Osteocyte (in vitro differentiated cells): Measurements from ENCODE around the gene REC8. TPM values are rescaled to one million over a fixed set of nuclear protein-coding genes. Genes with fewer than 3 reads are reported as not detected.

Experiments
- DNase-seq: peaks from one replicate; pipeline ENCODE4 v3.0.0; 2021; ENCODE audit warnings: mixed read lengths; ENCODE audit not compliant: unreplicated experiment; ENCODE audit errors: extremely low spot score
- H3K27ac Mint-ChIP-seq: one replicate; pipeline ENCODE4 v1.8.0; 2021; ENCODE audit warnings: mild to moderate bottlenecking, mixed read lengths; ENCODE audit not compliant: unreplicated experiment
- H3K27me3 Mint-ChIP-seq: one replicate; pipeline ENCODE4 v1.8.0; 2021; ENCODE audit warnings: mixed read lengths; ENCODE audit not compliant: unreplicated experiment
- H3K36me3 Mint-ChIP-seq: one replicate; pipeline ENCODE4 v1.8.0; 2021; ENCODE audit warnings: mixed read lengths; ENCODE audit not compliant: unreplicated experiment
- H3K4me1 Mint-ChIP-seq: one replicate; pipeline ENCODE4 v1.8.0; 2021; ENCODE audit warnings: mixed read lengths; ENCODE audit not compliant: unreplicated experiment
- H3K4me3 Mint-ChIP-seq: one replicate; pipeline ENCODE4 v1.8.0; 2021; ENCODE audit warnings: mild to moderate bottlenecking, moderate library complexity, mixed read lengths; ENCODE audit not compliant: unreplicated experiment
- H3K9me3 Mint-ChIP-seq: one replicate; pipeline ENCODE4 v1.8.0; 2021; ENCODE audit warnings: mixed read lengths; ENCODE audit not compliant: unreplicated experiment
- CTCF ChIP-seq: fragments of 200-600 bp; sonication (generic); IDR thresholded peaks from 2 replicates; pipeline ENCODE4 v1.5.0; 2021; ENCODE audit warnings: antibody characterized with exemption, mild to moderate bottlenecking, moderate library complexity
- total RNA-seq: library from RNA; stranded (reverse); gene quantifications from 2 replicates; pipeline ENCODE4 v1.2.1, GENCODE V29; 2021

The REC8 gene
- total RNA-seq, 1 donor from 2014 or later = 8.1 TPM

GRCh38 chr14:24204163-24205146 lies 32.6 kb downstream of the REC8 start:
- Mint-ChIP-seq H3K27ac (no peak overlapping the region), H3K36me3 (peaks cover 45% of the 10 kb centered on the region), H3K4me1 (no peaks in the 10 kb centered on the region), H3K9me3 (peaks cover 5% of the 10 kb centered on the region), H3K27me3 (no peaks in the 10 kb centered on the region), H3K4me3 (no peak overlapping the region)
- TF ChIP-seq CTCF = no peak
- DNase-seq = no peak

- H3K27ac Mint-ChIP-seq = no peak overlapping the region
- H3K4me1 Mint-ChIP-seq = peaks cover 5% of the 10 kb centered on the region
- H3K36me3 Mint-ChIP-seq = peaks cover 54% of the 10 kb centered on the region
- no peak for DNase-seq
- peaks cover 5% of the 10 kb centered on the region for H3K9me3 Mint-ChIP-seq
- TF ChIP-seq CTCF = no peak
- no peaks in the 10 kb centered on the region for H3K27me3 Mint-ChIP-seq
- H3K4me3 Mint-ChIP-seq = no peak overlapping the region
Observed at GRCh38 chr14:24206260-24207103, 34.6 kb downstream of the REC8 start.

GRCh38 chr14:24207104-24207551 lies 35.2 kb downstream of the REC8 start:
- no peak for TF ChIP-seq CTCF
- no peaks in the 10 kb centered on the region for H3K27me3 Mint-ChIP-seq
- peaks cover 5% of the 10 kb centered on the region for H3K9me3 Mint-ChIP-seq
- H3K4me3 Mint-ChIP-seq = no peak overlapping the region
- H3K36me3 Mint-ChIP-seq = peaks cover 50% of the 10 kb centered on the region
- DNase-seq = no peak
- H3K4me1 Mint-ChIP-seq = peaks cover 8% of the 10 kb centered on the region
- H3K27ac Mint-ChIP-seq = no peak overlapping the region

- no peak overlapping the region for H3K27ac Mint-ChIP-seq
- H3K36me3 Mint-ChIP-seq = peaks cover 45% of the 10 kb centered on the region
Observed at GRCh38 chr14:24207625-24208024, 35.7 kb downstream of the REC8 start.

More at GRCh38 chr14:24207625-24208024, 35.7 kb downstream of the REC8 start:
- H3K4me1 Mint-ChIP-seq = peaks cover 11% of the 10 kb centered on the region
- no peak for DNase-seq
- H3K9me3 Mint-ChIP-seq = peaks cover 4% of the 10 kb centered on the region
- H3K4me3 Mint-ChIP-seq = no peak overlapping the region
- no peak for TF ChIP-seq CTCF
- no peaks in the 10 kb centered on the region for H3K27me3 Mint-ChIP-seq
